HG02943 (cell line): ENCODE data around the gene ALK.
"Not testable (repeated sequence)": the region's sequence is repeated elsewhere in the genome, so short reads cannot be mapped to it uniquely, and the experiment has no call there.

Source experiments
- ATAC-seq: cut with Tn5 transposase; IDR thresholded peaks from one replicate; pipeline ENCODE4 v1.9.1; 2021; ENCODE audit warnings: mild to moderate bottlenecking, low read depth, moderate library complexity; ENCODE audit not compliant: unreplicated experiment

The ALK gene

DNA sequence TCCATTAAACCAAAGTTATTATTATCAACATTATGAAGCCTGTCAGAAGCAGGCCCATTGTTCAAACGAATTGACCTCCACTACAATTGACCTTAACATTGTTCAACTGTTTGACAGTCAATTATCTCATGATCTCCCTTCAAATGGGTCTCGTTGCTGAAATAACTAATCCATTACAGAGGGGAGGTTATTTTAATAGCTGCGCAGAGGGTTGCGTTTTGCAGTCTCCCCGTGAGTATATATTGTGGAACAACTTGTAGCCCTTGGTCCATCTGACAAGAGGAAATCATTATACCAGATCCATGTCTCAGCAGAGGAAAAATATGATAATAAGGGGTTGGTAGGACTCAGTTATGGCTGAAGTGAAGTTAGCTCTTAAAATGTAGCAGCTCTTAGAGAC, 159.1 kb downstream of the ALK start:
- no peak for ATAC-seq

DNA sequence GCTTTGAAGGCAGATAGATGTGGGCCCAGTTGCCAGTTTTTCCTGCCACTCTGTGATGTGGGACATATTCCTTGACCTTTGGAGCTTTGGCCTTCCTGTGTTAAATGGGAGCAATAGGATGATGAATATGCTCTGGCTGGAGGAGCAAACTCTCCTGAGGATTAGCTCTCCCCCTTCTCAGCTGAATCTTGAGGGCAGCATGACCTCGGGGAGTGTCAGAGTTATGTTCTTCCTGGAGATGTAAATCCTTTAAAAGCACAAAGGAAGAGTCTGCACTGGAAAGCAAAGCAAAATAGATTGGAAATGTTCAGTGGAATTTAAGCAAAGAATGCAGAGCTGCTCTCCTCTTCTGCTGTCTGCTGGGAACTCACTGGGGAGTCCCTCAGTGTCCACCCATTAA, 160.1 kb downstream of the ALK start:
- no peak for ATAC-seq

DNA sequence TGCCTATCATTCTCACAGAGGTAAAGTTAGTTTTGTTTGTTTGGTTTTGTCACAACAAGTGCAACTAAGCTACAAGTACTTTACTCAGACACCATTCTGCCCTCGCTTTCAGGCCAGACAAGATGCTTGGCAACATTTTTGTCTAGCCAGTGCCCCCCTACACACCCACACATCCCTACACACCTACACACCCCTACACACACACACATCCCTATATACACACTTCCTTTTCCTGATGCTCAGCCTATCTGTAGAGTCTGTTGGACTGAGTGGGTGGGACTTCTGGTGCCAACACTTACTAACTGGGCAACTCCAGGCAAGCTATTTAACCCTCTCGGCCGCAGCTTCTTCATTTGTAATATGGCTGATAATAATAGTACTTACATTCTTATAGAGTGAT, 161.4 kb downstream of the ALK start:
- no peak for ATAC-seq

DNA sequence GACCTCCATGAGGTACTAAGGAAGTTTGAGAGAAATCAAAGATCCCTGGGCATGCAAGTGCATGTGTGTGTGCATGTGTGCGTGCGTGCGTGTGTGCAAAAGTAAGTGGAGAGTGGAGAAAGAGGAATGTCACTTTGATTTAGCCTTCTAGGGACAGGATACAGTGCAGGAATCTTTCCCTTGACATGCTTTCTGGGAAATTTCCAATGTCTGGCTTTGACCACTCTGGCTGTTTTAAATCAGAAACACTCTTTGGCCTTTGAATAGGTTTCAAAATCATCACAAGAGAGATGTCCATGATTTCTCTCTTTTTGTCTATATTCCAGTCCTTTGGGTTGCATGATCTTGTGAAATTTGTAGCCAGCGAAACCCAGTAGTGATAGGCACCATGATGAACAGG, 162.0 kb downstream of the ALK start:
- no peak for ATAC-seq

DNA sequence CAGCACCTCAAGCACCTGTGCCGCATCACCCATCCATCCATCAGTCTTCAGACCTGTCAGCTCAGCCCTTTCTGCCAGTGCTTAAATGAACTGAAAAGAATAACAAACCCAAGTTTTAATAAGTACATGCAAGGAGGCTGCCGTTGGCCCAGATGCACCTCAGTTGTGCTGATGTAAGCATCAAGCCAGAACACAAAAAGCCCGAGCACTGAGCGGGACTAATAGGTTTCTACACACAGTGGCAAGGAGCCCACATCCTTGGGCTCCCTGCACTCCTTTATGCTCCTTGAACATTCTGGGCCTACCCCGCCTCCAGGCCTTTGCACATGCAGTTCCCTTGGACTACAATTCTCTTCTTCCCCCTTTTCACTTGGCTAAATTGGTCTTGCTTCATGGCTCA, 165.6 kb downstream of the ALK start:
- no peak for ATAC-seq

DNA sequence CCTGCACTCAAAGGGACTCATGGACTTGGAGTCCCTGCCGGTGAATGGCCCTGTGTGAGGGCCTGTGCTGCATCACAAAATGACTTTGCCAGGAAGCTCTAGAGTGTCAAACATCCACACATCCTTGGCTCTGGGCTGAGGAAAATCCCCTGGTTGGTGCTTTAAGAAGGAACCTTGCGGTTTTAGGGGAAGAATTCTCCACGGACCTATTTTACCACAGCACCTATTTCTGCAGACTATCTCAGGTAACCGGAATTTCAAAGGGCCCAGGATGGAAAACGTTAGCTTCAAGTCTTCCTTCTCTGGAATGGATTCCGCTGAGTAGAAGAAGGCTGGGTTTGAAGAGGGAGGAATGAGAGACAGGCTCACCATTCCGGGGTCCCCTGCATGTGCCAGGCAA, 166.2 kb downstream of the ALK start:
- ATAC-seq: no peak

DNA sequence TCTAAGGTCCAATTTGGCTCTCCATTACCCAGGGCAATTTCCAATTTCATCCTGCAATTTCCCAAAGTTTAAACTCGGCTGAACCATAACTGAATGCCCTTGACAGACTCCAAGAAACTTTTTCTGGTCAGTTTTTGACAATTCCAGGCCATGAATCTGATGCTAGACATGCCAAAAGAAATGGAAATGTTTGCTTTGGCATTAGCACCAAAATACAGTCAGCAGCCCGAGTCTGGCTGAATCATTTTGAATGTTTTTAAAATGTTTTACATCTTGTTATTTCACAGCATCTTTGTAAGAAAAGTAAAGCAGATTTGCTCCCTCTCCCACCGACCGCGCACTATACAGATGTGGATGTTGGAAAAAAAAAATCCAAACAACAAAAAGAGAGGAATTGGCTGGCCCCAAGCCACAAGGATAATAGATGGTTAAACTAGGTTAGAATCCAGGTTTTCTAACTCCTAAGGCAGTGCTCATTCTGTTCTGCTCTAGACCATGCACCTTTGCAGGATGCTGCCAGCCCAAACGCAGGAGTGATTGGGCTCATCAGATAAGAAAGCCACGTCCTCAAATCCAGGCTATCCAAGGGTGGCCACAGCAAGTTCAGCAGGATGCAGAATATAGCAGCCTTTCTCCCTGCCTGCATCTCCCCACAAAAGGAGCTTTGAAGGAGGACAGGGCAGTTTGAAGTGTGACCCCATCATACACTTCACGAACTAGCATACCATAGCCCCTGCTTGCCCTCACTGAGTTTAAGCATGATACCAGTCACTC, 167.5 kb downstream of the ALK start:
- no peak for ATAC-seq

DNA sequence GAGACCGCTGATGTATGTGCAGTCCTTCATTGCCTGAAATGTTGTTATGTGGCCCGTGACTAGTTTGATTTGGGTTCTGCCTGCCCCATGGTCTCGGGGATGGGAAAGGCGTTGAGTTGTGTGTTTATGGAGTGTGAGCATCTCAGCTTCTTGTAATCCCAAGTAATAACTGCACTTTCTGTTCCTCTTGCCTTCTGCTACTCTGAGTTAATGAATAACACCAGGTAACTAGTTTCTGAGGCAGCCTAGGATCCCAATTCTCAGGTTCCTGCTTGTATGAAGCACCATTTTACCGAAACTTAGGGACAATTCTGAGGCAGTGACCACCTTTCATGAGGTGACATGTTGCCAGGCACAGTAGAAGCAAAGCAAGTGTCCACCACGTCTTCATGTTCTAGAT, 170.0 kb downstream of the ALK start:
- ATAC-seq: peak; percentile 83

DNA sequence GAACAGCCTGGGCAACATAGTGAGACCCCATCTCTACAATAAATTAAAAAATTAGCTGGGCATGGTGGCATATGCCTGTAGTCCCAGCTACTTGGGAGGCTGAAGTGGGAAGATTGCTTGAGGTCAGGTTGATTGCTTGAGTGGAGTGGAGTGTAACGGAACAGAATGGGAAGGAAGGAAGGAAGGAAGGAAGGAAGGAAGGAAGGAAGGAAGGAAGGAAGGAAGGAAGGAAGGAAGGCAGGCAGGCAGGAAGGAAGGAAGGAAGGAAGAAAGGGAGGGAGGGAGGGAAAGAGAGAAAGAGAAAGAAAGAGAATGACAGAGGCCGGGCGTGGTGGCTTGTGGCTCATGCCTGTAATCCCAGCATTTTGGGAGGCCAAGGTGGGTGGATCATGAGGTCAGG, 170.9 kb downstream of the ALK start:
- not testable (repeated sequence) for ATAC-seq

DNA sequence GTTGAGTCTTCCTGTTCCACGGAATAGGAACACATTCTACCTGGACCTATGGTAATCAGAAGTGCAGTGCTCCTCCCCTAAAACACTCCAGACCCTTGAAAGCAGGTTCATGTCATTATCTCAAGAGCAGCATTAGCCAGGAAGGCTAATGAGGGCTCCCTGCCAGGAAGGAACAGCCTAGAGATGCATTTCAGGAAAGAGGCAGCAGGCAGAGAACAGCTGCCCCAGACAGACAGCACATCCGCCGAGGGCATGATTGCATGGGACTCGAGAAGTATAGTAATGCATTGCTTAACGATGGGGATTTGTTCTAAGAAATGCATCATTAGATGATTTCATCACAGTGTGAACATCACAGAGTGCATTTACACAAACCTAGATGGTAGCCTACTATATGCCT, 171.5 kb downstream of the ALK start:
- ATAC-seq: no peak

DNA sequence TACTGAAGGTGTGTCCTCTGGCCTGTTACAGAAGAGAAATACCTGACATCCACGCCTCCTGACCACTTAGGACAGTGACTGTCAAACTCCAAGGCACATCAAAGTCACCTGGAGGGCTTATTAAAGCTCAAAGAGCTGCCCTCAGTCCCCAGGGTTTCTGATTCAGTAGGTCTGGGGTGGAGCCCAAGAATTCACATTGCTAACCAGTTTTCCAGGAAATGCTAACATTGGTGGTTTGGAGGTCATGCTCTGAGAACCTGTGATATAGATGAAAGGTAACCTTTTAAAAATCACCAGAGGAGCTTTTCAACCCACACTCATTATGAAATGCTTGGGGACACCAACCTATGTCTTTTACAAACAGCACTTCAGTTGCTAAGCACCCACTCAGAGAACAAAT, 172.3 kb downstream of the ALK start:
- ATAC-seq: no peak

DNA sequence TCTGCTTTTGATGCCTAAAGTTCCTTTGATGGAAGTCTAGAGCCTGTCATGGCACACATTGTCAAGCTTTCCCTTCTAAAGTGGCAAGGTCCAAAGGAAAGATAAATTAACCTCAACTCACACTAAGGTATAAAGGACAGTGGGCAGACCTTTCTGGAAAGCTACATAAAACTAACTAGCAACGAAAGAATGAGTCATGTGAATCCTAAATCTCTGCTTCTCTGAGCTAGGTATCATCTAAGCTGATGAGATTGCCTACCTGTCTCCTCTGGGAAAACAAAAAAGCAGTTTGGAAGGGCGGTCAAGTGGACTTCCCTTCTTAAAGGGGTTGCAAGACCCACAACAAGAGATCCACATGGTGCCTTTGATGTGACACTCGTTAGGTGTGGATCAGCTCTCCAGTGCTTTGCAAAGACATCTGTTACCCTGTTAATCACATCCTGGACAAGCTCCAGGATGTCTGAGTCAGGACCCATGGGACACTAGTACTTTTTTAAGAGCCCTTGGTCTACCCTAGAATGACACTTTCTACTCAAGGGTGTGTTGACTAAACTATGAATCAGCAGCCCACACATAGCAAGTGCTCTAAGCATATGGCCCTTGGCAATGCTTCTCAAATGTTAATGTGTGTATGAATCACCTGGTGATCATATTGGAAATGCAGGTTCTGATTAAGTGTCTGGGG, 173.5 kb downstream of the ALK start:
- ATAC-seq: no peak

DNA sequence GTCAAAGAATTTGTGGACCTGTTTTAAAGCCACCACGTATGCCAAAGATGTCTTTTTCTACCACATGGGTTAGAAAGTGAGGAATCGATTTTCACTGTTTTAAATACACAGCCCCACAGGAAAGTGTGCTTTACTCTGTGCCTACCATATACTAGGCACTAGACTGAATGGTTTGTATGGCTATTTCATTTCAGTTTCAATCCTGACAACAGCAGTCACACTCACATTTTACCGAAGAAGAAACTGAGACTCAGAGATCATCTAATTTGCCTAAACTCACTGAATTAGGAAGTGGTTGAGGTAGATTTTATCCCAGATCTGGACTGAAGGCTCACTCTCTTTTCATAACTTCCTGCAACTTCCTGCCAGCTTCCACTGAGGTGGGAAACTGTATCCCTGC, 176.4 kb downstream of the ALK start:
- peak; percentile 76 for ATAC-seq

DNA sequence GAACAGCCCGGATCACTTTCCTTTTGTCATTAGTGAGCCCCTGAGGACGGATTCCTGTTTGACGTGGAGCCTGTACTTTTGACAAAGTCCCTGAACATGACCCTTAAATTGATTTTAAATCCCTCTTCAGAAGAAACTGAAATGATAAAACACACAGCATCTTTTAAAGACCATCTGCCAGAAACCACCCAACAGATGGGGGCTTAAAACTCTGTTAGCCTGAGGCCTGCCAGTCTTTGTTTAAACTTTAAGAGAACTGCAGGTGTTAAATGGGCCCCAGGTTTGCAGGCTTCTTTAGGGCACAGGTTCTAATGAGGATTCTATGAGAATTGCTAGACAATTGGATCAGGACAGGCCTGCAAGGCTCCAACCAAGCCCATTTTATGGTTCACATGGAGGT, 177.9 kb downstream of the ALK start:
- no peak for ATAC-seq

DNA sequence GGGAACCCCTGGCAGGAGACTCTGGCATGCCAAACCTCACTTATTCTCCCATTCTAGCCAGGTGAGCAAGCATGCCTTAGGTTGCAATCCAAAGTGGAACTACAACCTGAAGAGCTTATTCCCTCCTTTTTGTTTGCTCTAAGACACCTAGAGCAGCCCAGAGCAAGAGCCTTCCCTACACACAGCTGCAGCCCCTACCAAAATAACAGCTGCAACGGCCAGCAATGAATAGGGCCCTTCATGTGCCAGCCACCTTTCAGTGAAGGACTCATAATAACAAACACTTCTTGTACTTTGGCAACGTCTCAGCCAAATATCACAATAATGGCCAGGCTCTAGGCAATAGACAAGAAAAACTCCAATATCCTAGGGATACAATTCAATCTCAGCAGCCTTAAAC, 178.7 kb downstream of the ALK start:
- ATAC-seq: no peak

DNA sequence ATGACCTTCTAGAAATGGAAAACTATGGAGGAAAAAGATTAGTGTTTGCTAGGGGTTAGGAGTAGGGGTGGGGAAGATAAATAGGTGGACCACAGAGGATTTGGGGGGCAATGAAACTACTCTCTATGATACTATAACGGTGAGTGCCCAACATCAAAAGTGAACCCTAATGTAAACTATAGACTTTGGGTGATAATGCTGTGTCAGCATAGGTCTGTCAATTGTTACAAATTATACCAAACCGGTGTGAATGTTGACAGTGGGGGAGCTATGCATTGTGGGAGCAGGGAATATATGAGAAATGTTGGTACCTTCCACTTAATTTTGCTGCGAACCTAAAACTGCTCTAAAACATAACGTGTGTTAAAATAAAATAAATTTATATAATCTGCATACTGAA, 180.3 kb downstream of the ALK start:
- no peak for ATAC-seq

DNA sequence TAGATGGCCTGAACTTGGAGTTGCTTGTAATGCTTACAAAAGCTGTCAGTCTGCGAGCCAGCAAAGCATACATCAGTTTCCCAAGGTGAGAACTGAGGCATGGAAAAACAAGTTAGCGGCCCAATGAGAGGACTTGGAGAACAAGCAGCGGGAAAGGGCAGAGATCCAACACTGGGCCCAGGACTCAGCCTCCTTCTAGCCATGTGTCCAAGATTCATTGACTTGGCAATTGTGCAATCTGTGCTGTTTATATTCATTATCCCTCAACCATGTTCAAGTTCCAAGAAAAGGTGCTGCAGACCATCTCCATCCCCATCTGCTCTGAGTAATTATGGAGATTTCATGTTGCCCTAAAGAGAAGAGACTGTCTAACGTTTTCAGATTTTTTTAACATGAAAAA, 187.4 kb downstream of the ALK start:
- ATAC-seq: no peak

DNA sequence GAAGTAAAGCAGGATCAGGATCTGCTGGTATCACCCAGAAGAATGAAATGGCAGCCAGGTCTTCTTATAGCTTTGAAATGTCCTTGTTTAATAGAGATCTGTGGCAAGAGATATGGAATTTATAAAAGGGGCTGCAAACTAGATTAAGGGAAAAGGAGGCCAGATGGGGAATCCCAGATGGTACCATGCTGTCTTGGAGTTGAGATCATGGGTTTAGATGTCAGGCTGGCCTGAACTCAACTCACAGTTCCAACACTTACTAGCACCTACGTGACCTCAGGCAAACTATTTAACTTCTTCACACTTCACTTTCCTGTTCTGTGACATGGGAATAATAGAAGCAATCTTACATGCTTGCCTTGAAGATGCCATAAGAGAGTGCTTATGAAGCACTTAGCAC, 188.2 kb downstream of the ALK start:
- no peak for ATAC-seq

DNA sequence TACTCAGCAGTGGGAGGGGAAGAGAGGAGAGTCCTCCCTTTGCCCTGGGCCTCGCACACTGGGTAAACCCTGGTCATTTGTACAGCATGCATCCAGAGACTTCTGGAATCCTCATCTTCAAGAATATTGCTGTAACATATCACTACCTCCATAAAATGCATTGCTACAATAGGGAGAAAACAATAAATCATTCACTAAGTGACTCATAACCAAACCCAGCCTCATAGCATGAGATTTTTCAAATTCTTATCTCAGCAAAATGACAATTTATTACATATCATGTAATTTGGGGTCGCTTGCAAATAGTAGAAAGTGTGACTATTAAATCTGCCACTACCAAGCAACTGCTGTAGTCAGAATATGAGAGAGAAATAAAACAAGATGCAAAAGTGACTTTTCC, 189.4 kb downstream of the ALK start:
- ATAC-seq: no peak

DNA sequence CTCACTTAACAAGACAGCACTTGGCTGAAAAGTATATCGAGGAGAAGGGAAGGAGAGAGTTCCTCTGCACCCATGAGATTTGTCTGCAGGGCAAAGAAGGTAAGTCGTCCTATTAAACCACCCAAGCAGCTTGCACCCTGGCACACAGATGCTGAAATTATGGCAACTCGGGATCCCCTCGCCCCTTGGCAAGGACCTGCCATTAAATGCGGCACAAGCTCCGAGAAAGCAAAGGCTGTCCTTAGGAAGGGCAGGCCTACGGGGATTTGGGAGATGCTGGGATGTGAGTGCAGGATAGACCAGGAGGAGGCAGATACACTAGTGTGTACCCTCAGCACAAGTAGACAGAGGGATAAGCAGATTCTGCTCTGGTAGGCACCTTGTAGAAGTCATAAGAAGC, 191.5 kb downstream of the ALK start:
- no peak for ATAC-seq

DNA sequence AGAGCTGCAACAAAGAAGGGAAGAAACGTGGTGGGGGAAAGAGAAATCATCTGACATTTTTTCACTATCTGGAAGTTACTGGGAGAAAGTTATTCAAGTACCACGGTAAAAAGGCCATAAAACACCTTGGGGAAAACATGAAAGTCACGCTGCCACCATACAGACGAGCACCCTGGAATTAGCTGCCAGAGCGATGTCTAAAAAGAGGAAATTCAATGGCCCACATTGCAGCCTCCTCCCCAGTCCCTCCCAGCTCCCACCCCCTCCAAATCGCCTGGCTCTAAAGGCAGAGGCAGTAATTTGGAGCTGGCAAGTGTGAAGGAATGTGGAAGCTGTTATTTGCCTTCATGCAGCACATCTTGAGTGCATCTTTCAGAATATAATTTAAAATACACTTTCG, 192.0 kb downstream of the ALK start:
- no peak for ATAC-seq

DNA sequence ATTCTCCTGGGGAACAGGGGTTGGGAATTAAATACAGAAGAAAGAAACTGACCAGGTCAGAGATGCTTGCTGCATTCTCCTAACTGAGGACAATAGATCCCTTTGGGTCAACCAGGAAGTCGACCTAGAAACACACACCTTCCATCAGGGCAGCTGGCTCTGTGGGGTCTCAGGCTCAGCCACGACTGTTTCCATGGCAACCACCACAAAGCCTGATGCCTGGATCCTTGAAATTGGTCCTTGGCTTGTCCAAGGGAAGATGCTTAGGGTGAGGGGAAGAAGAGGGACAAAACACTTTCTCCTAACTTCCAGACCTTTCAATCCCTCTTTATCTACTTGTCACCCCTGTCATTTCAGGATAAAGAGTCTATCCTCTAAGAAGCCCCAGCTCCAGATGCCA, 194.4 kb downstream of the ALK start:
- no peak for ATAC-seq
